Esophagus squamous epithelium (tissue), 4 donors: ENCODE measurements around the gene ECI1.

Experiments used
- CTCF ChIP-seq, 6 experiments: fragments of 450-650 bp in 4 of 6; fragments of 200-600 bp in 2 of 6; sonication (generic) in 2 of 6; IDR thresholded peaks; one replicate each; pipeline ENCODE4 v1.5.1; 2016 to 2019; ENCODE audit warnings: antibody characterized with exemption in 6 of 6, mild to moderate bottlenecking in 4 of 6, moderate library complexity in 4 of 6
- POLR2A ChIP-seq, 4 donors: fragments of 450-650 bp; IDR thresholded peaks; one replicate each; pipeline ENCODE4 v1.6.1; 2017; ENCODE audit warnings: antibody characterized with exemption in 4 of 4, mild to moderate bottlenecking in 4 of 4, moderate library complexity in 3 of 4

- TF ChIP-seq POLR2A (IDR thresholded peaks at IDR 0.05) (no peak), CTCF (IDR thresholded peaks at IDR 0.05) (no peak)
These were observed 42.6 kb downstream of the ECI1 start for GRCh38 chr16:2208772-2209171.
